ENCODE measurements around the gene NFIC. TPM values are rescaled to one million over a fixed set of nuclear protein-coding genes. Genes with fewer than 3 reads are reported as not detected.
A peak's percentile ranks its signal among the peaks of the same experiment; 100 is the strongest.
"Not testable (repeated sequence)": the region's sequence is repeated elsewhere in the genome, so short reads cannot be mapped to it uniquely, and the experiment has no call there.

Gene NFIC
- total RNA-seq, 4 donors from 2014 or later = 165 to 297 (median 211) TPM

DNA sequence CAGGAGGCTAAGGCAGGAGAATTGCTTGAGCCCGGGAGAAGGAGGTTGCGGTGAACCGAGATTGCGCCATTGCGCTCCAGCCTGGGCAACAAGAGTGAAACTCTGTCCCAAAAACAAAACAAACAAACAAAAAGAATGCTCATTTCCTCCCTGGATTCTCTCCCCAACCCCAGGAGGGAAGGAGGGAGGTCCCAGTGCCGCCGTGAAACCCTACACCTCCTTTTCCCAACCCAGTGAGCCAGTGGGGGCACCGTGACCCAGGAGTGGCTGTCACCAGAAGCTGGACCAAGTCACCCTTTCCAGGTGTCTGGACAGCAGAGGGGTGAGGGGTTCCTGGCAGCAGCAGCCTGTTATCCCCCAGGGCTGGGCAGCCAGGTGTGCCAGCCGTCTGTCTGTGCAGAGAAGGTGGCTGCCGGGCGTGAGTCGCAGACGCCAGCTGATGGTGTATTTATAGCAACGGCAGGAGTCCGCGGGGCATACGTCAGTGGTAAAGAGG is 23.5 kb downstream of the NFIC start:
- intact Hi-C loops (cut with DNase I) = no loop called here
- Histone ChIP-seq H3K4me3 (peak overlapping the region in 3 of 4 donors; percentile 22 to 27 (median 23)), H3K36me3 (peaks cover 6 to 55% (median 29%) of the 10 kb centered on the region in 4 donors), H3K27me3 (no peaks in the 10 kb centered on the region), H3K27ac (replicated peaks in 1 of 4) (peak overlapping the region; percentile 98 to 100 (median 100)), H3K9me3 (no peaks in the 10 kb centered on the region), H3K4me1 (peaks cover 54 to 100% (median 96%) of the 10 kb centered on the region in 4 donors)
- no peak for DNase-seq (ENCODE audit: extremely low spot score)
- TF ChIP-seq POLR2AphosphoS5 (IDR thresholded peaks at IDR 0.05) (peak in 1 of 2 donors; percentile 52), POLR2A (IDR thresholded peaks at IDR 0.05; ENCODE audit: low read depth) (no peak)
- 36% methylated on average over 11 of the region's 17 CpGs for WGBS

DNA sequence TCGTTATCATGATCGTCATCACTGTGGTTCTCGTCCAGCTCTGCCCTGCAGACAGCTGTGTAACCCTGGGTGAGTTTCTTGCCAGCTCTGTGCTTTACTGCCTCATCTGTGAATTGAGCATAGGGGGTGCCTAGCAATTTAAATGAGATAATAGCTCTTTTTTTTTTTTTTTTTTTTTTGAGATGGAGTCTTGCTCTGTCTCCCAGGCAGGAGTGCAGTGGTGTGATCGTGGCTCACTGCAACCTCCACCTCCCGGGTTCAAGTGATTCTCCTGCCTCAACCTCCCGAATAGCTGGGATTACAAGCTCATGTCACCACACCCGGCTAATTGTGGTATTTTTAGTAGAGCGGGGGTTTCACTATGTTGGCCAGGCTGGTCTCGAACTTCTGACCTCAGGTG is 25.5 kb downstream of the NFIC start:
- H3K36me3 ChIP-seq = peaks cover 9 to 59% (median 34%) of the 10 kb centered on the region in 4 donors
- H3K4me3 ChIP-seq; intact Hi-C loops (cut with DNase I); DNase-seq (ENCODE audit: extremely low spot score); H3K9me3 ChIP-seq; H3K27me3 ChIP-seq: not testable (repeated sequence)
- peak overlapping the region; percentile 57 to 100 (median 99) for H3K27ac ChIP-seq (replicated peaks in 1 of 4)
- 81% methylated on average over 9 of the region's 9 CpGs for WGBS
- peaks cover 41 to 100% (median 90%) of the 10 kb centered on the region in 4 donors for H3K4me1 ChIP-seq

DNA sequence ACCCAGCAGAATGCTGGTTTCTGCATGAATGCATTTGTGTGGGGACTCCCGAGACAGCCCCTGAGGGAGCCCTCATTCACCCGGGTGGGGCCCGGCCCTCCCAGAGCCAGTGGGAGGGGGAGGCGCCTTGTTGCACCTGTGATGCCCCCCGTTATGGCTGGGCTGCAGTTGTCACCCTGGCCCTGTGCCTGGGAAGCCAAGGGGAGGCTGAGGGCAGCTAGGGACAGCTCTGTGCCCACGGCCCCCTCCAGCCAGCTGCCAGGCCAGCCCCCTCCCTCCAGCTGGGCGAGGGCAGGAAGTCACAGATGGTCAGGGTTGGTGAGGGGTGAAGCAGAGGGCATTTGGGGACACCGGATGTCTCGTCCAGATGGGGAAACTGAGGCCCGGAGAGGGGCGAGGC is 26.1 kb downstream of the NFIC start:
- H3K27me3 ChIP-seq = no peaks in the 10 kb centered on the region
- peaks cover 41 to 100% (median 90%) of the 10 kb centered on the region in 4 donors for H3K4me1 ChIP-seq
- no peak overlapping the region for H3K4me3 ChIP-seq
- peak overlapping the region; percentile 57 to 100 (median 99) for H3K27ac ChIP-seq (replicated peaks in 1 of 4)
- intact Hi-C loops (cut with DNase I) = no loop called here
- no peaks in the 10 kb centered on the region for H3K9me3 ChIP-seq
- no peak for DNase-seq (ENCODE audit: extremely low spot score)
- WGBS = 73% methylated on average over 6 of the region's 11 CpGs
- TF ChIP-seq, protein P1, sequence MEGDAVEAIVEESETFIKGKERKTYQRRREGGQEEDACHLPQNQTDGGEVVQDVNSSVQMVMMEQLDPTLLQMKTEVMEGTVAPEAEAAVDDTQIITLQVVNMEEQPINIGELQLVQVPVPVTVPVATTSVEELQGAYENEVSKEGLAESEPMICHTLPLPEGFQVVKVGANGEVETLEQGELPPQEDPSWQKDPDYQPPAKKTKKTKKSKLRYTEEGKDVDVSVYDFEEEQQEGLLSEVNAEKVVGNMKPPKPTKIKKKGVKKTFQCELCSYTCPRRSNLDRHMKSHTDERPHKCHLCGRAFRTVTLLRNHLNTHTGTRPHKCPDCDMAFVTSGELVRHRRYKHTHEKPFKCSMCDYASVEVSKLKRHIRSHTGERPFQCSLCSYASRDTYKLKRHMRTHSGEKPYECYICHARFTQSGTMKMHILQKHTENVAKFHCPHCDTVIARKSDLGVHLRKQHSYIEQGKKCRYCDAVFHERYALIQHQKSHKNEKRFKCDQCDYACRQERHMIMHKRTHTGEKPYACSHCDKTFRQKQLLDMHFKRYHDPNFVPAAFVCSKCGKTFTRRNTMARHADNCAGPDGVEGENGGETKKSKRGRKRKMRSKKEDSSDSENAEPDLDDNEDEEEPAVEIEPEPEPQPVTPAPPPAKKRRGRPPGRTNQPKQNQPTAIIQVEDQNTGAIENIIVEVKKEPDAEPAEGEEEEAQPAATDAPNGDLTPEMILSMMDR (IDR thresholded peaks at IDR 0.05) = no peak
- TF ChIP-seq EP300 (IDR thresholded peaks at IDR 0.05) (no peak), POLR2A (IDR thresholded peaks at IDR 0.05; ENCODE audit: low read depth) (no peak), POLR2AphosphoS5 (IDR thresholded peaks at IDR 0.05) (no peak)
- peaks cover 9 to 59% (median 34%) of the 10 kb centered on the region in 4 donors for H3K36me3 ChIP-seq

DNA sequence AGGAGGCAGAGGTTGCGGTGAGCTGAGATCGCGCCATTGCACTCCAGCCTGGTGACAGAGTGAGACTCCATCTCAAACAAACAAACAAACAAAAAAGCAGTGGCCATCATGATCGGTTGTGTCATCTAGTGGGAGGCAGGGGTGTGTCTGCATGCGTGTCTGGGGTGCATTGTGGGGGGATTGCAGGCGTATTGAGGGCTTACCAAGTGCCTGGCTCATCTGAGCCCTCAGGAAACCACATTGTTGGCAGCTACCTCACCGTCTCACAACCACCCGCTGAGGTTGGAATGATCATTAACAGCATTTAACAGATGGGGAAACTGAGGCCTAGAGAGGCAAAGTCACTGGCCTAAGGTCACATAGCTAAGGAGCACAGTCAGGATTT is 30.5 kb downstream of the NFIC start:
- TF ChIP-seq POLR2A (IDR thresholded peaks at IDR 0.05; ENCODE audit: low read depth) (no peak), EP300 (IDR thresholded peaks at IDR 0.05) (no peak), POLR2AphosphoS5 (IDR thresholded peaks at IDR 0.05) (peak in 1 of 2 donors; percentile 7)
- H3K4me3 ChIP-seq = peak overlapping the region in 3 of 4 donors; percentile 44 to 57 (median 48)

DNA sequence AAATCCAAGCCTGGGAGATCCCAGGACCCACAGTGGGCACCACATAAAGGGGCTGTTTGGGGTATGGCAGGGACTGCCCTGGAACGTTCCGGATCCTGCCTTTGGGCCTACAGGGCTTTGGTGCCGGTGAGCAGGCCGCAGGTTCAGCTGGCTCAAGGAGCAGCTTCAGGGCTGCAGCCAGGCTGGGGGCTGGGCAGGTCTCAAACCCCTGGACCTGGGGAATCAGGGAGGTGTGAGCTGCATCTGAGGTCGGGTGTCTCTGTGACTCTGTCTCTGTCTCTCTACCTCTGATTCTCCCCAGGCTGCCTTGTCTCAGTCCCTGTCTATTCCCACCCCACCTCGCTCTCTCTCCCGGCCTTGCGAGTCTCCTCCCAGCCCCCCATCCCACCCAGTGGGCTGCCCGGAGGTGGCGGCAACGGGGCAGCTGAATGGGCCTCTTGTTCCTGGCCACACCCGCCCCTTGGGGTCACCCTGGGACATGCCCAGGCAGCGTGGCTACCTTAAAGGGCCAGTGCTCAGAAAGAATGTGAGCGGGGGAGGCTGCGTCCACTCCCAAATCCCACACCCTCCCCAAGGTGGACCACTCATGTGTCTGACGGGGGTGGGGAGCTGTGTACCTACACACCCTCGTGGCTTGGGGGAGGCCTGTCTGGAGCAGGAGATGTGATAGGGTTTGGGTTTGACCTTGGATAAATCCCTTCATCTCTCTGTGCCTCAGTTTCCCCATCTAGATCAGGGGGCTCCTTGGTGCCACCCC is 31.1 kb downstream of the NFIC start:
- 27% methylated on average over 7 of the region's 17 CpGs for WGBS

More for the DNA sequence above, 30.5 kb downstream of the NFIC start:
- 80% methylated on average over 8 of the region's 8 CpGs for WGBS
- H3K27ac ChIP-seq (replicated peaks in 1 of 4) = peak overlapping the region; percentile 95 to 100 (median 99)
- H3K9me3 ChIP-seq = no peaks in the 10 kb centered on the region
- intact Hi-C loops (cut with DNase I) = no loop called here
- DNase-seq (ENCODE audit: extremely low spot score) = no peak
- no peaks in the 10 kb centered on the region for H3K27me3 ChIP-seq
- peaks cover 9 to 34% (median 20%) of the 10 kb centered on the region in 4 donors for H3K36me3 ChIP-seq
- peaks cover 48 to 100% (median 93%) of the 10 kb centered on the region in 4 donors for H3K4me1 ChIP-seq

More for the DNA sequence above, 31.1 kb downstream of the NFIC start:
- intact Hi-C loops (cut with DNase I) = no loop called here
- peak overlapping the region; percentile 22 to 57 (median 46) for H3K4me3 ChIP-seq
- H3K27ac ChIP-seq (replicated peaks in 1 of 4) = peak overlapping the region; percentile 95 to 100 (median 99)
- DNase-seq (ENCODE audit: extremely low spot score) = no peak
- peaks cover 9 to 30% (median 18%) of the 10 kb centered on the region in 4 donors for H3K36me3 ChIP-seq
- H3K4me1 ChIP-seq = peaks cover 46 to 100% (median 93%) of the 10 kb centered on the region in 4 donors
- H3K9me3 ChIP-seq = no peaks in the 10 kb centered on the region
- TF ChIP-seq POLR2A (IDR thresholded peaks at IDR 0.05; ENCODE audit: low read depth) (no peak), POLR2AphosphoS5 (IDR thresholded peaks at IDR 0.05) (peak in 1 of 2 donors; percentile 33), EP300 (IDR thresholded peaks at IDR 0.05) (no peak)
- TF ChIP-seq, protein P1 (IDR thresholded peaks at IDR 0.05) = no peak
- no peaks in the 10 kb centered on the region for H3K27me3 ChIP-seq
